Keratinocyte (primary cell): ENCODE measurements around the gene PHACTR1. TPM values are rescaled to one million over a fixed set of nuclear protein-coding genes. Genes with fewer than 3 reads are reported as not detected.

Experiments used
- DNase-seq: peaks from one replicate; pipeline ENCODE4 v3.0.0-alpha.2; 2011; ENCODE audit warnings: low read depth, missing footprints, low spot score
- FAIRE-seq: peaks from 2 replicates; lab custom pipeline; 2011; peaks lifted over from hg19 to GRCh38; lab: Jason Lieb, UNC
- H2AFZ ChIP-seq: 2 replicates; pipeline ENCODE4 v1.6.0; 2012; ENCODE audit warnings: low read length, control low read depth, inconsistent platforms; ENCODE audit not compliant: control insufficient read depth
- H3K27ac ChIP-seq: 2 replicates; pipeline ENCODE4 v1.5.1; 2011; ENCODE audit warnings: low read length; ENCODE audit not compliant: control insufficient read depth, insufficient read depth
- H3K27me3 ChIP-seq: 3 replicates; pipeline ENCODE4 v1.6.0; 2011; ENCODE audit warnings: low read length; ENCODE audit not compliant: control insufficient read depth, insufficient read depth; ENCODE audit errors: extremely low read depth
- H3K36me3 ChIP-seq, 2 experiments: 2 replicates in 1 of 2; 3 replicates in 1 of 2; pipeline ENCODE4 v1.5.1; 2011; ENCODE audit warnings: low read length in 2 of 2, mild to moderate bottlenecking in 1 of 2; ENCODE audit not compliant: control insufficient read depth in 2 of 2, insufficient read depth in 2 of 2; ENCODE audit errors: extremely low read depth in 1 of 2
- H3K4me1 ChIP-seq: 3 replicates; pipeline ENCODE4 v1.5.1; 2011; ENCODE audit warnings: low read length; ENCODE audit not compliant: control insufficient read depth, insufficient read depth; ENCODE audit errors: extremely low read depth
- H3K4me2 ChIP-seq: 3 replicates; pipeline ENCODE4 v1.6.0; 2011; ENCODE audit warnings: low read depth, low read length; ENCODE audit not compliant: control insufficient read depth, insufficient read depth; ENCODE audit errors: extremely low read depth
- H3K4me3 ChIP-seq, 3 experiments: fragments of 200-600 bp in 1 of 3; sonication (generic) in 1 of 3; 2 replicates in 2 of 3; 3 replicates in 1 of 3; pipeline ENCODE4 v1.5.1; 2011 to 2016; ENCODE audit warnings: low read length in 3 of 3, mild to moderate bottlenecking in 3 of 3, control low read depth in 2 of 3, inconsistent platforms in 1 of 3, low read depth in 1 of 3, mixed read lengths in 1 of 3, mixed run types in 1 of 3, moderate library complexity in 1 of 3; ENCODE audit not compliant: control insufficient read depth in 2 of 3, insufficient read depth in 2 of 3; ENCODE audit errors: extremely low read depth in 1 of 3
- H3K79me2 ChIP-seq: 2 replicates; pipeline ENCODE4 v1.6.0; 2012; ENCODE audit warnings: low read length; ENCODE audit not compliant: control insufficient read depth, insufficient read depth
- H3K9ac ChIP-seq: 3 replicates; pipeline ENCODE4 v1.6.0; 2011; ENCODE audit warnings: low read length; ENCODE audit not compliant: control insufficient read depth, insufficient read depth; ENCODE audit errors: extremely low read depth
- H3K9me1 ChIP-seq: 3 replicates; pipeline ENCODE4 v1.6.0; 2011; ENCODE audit warnings: low read length; ENCODE audit not compliant: control insufficient read depth, insufficient read depth; ENCODE audit errors: extremely low read depth
- H3K9me3 ChIP-seq: 2 replicates; pipeline ENCODE4 v1.5.1; 2012; ENCODE audit warnings: low read depth, low read length; ENCODE audit not compliant: control insufficient read depth
- H4K20me1 ChIP-seq: 3 replicates; pipeline ENCODE4 v1.6.0; 2011; ENCODE audit warnings: low read length; ENCODE audit not compliant: control insufficient read depth, insufficient read depth; ENCODE audit errors: extremely low read depth
- CTCF ChIP-seq, 3 experiments: IDR thresholded peaks in 1 of 3; conservative IDR thresholded peaks in 1 of 3; optimal IDR thresholded peaks in 1 of 3; 2 replicates in 2 of 3; 3 replicates in 1 of 3; pipeline versions ENCODE3 to v1.5.1; 2011; ENCODE audit warnings: low read length in 3 of 3, mild to moderate bottlenecking in 3 of 3, moderate library complexity in 2 of 3, control low read depth in 1 of 3, inconsistent platforms in 1 of 3; ENCODE audit not compliant: insufficient read depth in 2 of 3; ENCODE audit errors: extremely low read depth in 1 of 3
- EZH2 ChIP-seq: IDR thresholded peaks from one replicate; pipeline ENCODE4 v1.6.1; 2012; ENCODE audit warnings: inconsistent platforms, mild to moderate bottlenecking, low read length, moderate library complexity
- dilution Hi-C: fragments of 300-500 bp; cut with MboI; formaldehyde crosslinking; loops from one replicate; pipeline ENCODE4 v1.7.0; 2020; ENCODE audit warnings: low sequenced_read_pairs; ENCODE audit not compliant: extremely low pct_ligation_motif_present
- polyA plus RNA-seq, 5 experiments: library from polyadenylated mRNA; depleted of rRNA in 3 of 5; stranded (reverse) in 3 of 5; stranded (forward) in 1 of 5; unstranded in 1 of 5; fragments of >200 nt; gene quantifications; 1 replicate in 1 of 5; 2 replicates in 3 of 5; 3 replicates in 1 of 5; pipeline versions ENCODE4 v1.2.1 to v1.2.3, GENCODE V29; 2011 to 2012; ENCODE audit warnings: missing spikeins in 2 of 5, low read depth in 1 of 5, low replicate concordance in 1 of 5

PHACTR1 gene
- polyA plus RNA-seq, 1 donor (not counting 4 experiments of a cell fraction or from before 2014, with no cell fraction given) = 0.22 TPM

- FAIRE-seq (no peak), DNase-seq (no peak)
- Histone ChIP-seq H3K27ac (no peak overlapping the region), H3K79me2 (no peaks in the 10 kb centered on the region), H3K4me1 (peaks cover under 1% of the 10 kb centered on the region), H3K9ac (no peak overlapping the region), H3K4me2 (no peak overlapping the region), H3K9me3 (no peaks in the 10 kb centered on the region), H3K36me3 (no peaks in the 10 kb centered on the region), H2AFZ (no peak overlapping the region), H4K20me1 (no peaks in the 10 kb centered on the region), H3K27me3 (no peaks in the 10 kb centered on the region), H3K9me1 (no peaks in the 10 kb centered on the region), H3K4me3 (no peak overlapping the region)
- TF ChIP-seq CTCF (optimal IDR thresholded peaks at IDR 0.05 in 1 of 3, IDR thresholded peaks at IDR 0.05 in 1 of 3, conservative IDR thresholded peaks at IDR 0.05 in 1 of 3; ENCODE audit: extremely low read depth in 1 of 3, insufficient read depth in 2 of 3, low read length in 3 of 3) = no peak
- no peak for TF ChIP-seq EZH2
- dilution Hi-C loops = no loop called here
These were observed 316.6 kb downstream of the PHACTR1 start for GRCh38 chr6:13033145-13033544.

GRCh38 chr6:13034316-13034715 lies 317.7 kb downstream of the PHACTR1 start:
- H4K20me1 ChIP-seq = no peaks in the 10 kb centered on the region
- FAIRE-seq = no peak
- H3K9ac ChIP-seq = no peak overlapping the region
- no peak overlapping the region for H3K4me3 ChIP-seq
- peaks cover 9% of the 10 kb centered on the region for H3K4me1 ChIP-seq
- no peaks in the 10 kb centered on the region for H3K79me2 ChIP-seq
- no peaks in the 10 kb centered on the region for H3K27me3 ChIP-seq
- H3K9me1 ChIP-seq = no peaks in the 10 kb centered on the region
- no peak overlapping the region for H2AFZ ChIP-seq
- no peak overlapping the region for H3K27ac ChIP-seq
- no peaks in the 10 kb centered on the region for H3K36me3 ChIP-seq
- DNase-seq = no peak
- dilution Hi-C loops = no loop called here
- no peak overlapping the region for H3K4me2 ChIP-seq
- no peaks in the 10 kb centered on the region for H3K9me3 ChIP-seq
- no peak for TF ChIP-seq EZH2
- TF ChIP-seq CTCF (optimal IDR thresholded peaks at IDR 0.05 in 1 of 3, IDR thresholded peaks at IDR 0.05 in 1 of 3, conservative IDR thresholded peaks at IDR 0.05 in 1 of 3; ENCODE audit: extremely low read depth in 1 of 3, insufficient read depth in 2 of 3, low read length in 3 of 3) = no peak
